OCI-LY3 (cell line): ENCODE data around the gene RPP25L.
"Not testable (repeated sequence)": the region's sequence is repeated elsewhere in the genome, so short reads cannot be mapped to it uniquely, and the experiment has no call there.

ENCODE experiments used
- H2AFZ ChIP-seq: fragments of 200-600, 300-600 bp; shearing (Covaris generic); 2 replicates; pipeline ENCODE4 v1.6.0; 2014; ENCODE audit warnings: antibody characterized with exemption, low read depth, low read length
- H3K27ac ChIP-seq: fragments of 200-600, 300-600 bp; sonication (generic); 2 replicates; pipeline ENCODE4 v1.5.1; 2014; ENCODE audit warnings: mild to moderate bottlenecking, low read length, moderate library complexity, mixed read lengths
- H3K27me3 ChIP-seq: fragments of 200-600, 300-600 bp; sonication (generic); 2 replicates; pipeline ENCODE4 v1.6.1; 2014; ENCODE audit warnings: low read depth, low read length, mixed read lengths
- H3K36me3 ChIP-seq: fragments of 200-600, 300-600 bp; sonication (generic); replicated peaks from 2 replicates; pipeline ENCODE3; 2014; ENCODE audit warnings: low read depth, low read length, mixed read lengths
- H3K4me1 ChIP-seq: fragments of 300-600, 200-600 bp; sonication (generic); 2 replicates; pipeline ENCODE4 v1.6.1; 2014; ENCODE audit warnings: low read length, mixed read lengths
- H3K4me2 ChIP-seq: fragments of 200-600, 300-600 bp; sonication (generic); 2 replicates; pipeline ENCODE4 v1.6.1; 2014; ENCODE audit warnings: low read length, mixed read lengths
- H3K4me3 ChIP-seq: fragments of 300-600, 200-600 bp; sonication (generic); 2 replicates; pipeline ENCODE4 v1.5.1; 2014; ENCODE audit warnings: antibody characterized with exemption, mild to moderate bottlenecking, low read length, moderate library complexity
- H3K79me2 ChIP-seq: fragments of 300-600, 200-600 bp; shearing (Covaris generic); 2 replicates; pipeline ENCODE4 v1.6.1; 2014; ENCODE audit warnings: mild to moderate bottlenecking, low read length, mixed read lengths
- H3K9ac ChIP-seq: fragments of 300-600, 200-600 bp; shearing (Covaris generic); 2 replicates; pipeline ENCODE4 v1.6.0; 2014; ENCODE audit warnings: mild to moderate bottlenecking, low read length, moderate library complexity
- H3K9me3 ChIP-seq: fragments of 200-600, 300-600 bp; shearing (Covaris generic); 2 replicates; pipeline ENCODE4 v1.6.1; 2014; ENCODE audit warnings: low read length, mixed read lengths; ENCODE audit not compliant: insufficient read depth
- H4K20me1 ChIP-seq: fragments of 200-600, 300-600 bp; sonication (generic); 2 replicates; pipeline ENCODE4 v1.6.1; 2016; ENCODE audit warnings: low read length, mixed read lengths; ENCODE audit not compliant: insufficient read depth
- CTCF ChIP-seq: fragments of 200-600, 300-600 bp; sonication (generic); IDR thresholded peaks from 2 replicates; pipeline ENCODE4 v1.5.1; 2014; ENCODE audit warnings: antibody characterized with exemption, low read length, low read depth
- EZH2phosphoT487 ChIP-seq: fragments of 200-600 bp; shearing (Covaris generic); IDR thresholded peaks from 2 replicates; pipeline ENCODE4 v1.6.1; 2018; ENCODE audit warnings: antibody characterized with exemption, mixed run types, low read depth

The RPP25L gene

DNA sequence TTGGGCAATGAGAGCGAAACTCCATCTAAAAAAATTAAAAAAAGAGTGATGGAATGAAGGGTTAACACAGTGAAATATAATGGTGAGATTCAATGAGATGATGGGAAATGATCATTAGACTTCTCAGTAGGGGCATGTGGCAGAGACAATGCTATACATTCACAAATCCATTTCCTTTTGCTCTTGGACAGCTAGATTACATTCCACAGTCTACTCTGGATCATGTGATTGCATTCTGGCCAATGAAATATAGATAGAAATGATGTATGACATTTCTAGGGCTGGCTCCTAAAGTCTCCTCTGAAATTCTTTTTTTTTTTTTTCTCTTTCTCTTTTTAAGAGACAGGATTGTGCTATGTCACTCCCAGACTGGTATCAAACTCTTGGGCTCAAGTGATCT is 30.8 kb upstream of the RPP25L start:
- Histone ChIP-seq H3K27ac (no peak overlapping the region), H3K27me3 (no peaks in the 10 kb centered on the region), H4K20me1 (peaks cover 1% of the 10 kb centered on the region; the same call in 1 of the 2 replicates), H3K36me3 (peaks cover under 1% of the 10 kb centered on the region), H3K4me1 (peaks cover 18% of the 10 kb centered on the region), H3K4me3 (no peak overlapping the region), H3K9me3 (no peaks in the 10 kb centered on the region), H3K4me2 (no peak overlapping the region), H3K9ac (no peak overlapping the region), H3K79me2 (peaks cover 10% of the 10 kb centered on the region), H2AFZ (no peak overlapping the region)
- TF ChIP-seq EZH2phosphoT487: no peak
- no peak for TF ChIP-seq CTCF

DNA sequence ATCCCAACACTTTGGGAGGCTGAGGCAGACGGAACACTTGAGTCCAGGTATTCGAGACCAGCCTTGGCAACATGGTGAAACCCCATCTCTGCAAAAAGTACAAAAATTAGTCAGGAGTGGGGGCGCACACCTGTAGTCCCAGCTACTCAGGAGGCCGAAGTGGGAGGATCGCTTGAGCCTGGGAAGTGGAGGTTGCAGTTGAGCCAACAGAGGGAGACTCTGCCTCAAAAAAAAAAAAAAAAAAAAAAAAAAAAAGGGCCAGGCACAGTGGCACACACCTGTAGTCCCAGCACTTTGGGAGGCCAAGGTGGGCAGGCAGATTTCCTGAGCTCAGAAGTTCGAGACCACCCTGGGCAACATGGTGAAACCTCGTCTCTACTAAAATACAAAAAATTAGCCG is 27.4 kb upstream of the RPP25L start:
- peaks cover 13% of the 10 kb centered on the region for H3K36me3 ChIP-seq
- H3K27me3 ChIP-seq, H2AFZ ChIP-seq, H3K9me3 ChIP-seq, H3K9ac ChIP-seq, H3K4me2 ChIP-seq, H3K4me3 ChIP-seq, H4K20me1 ChIP-seq, H3K27ac ChIP-seq: not testable (repeated sequence)
- H3K4me1 ChIP-seq: peaks cover 12% of the 10 kb centered on the region
- H3K79me2 ChIP-seq: peaks cover 28% of the 10 kb centered on the region

DNA sequence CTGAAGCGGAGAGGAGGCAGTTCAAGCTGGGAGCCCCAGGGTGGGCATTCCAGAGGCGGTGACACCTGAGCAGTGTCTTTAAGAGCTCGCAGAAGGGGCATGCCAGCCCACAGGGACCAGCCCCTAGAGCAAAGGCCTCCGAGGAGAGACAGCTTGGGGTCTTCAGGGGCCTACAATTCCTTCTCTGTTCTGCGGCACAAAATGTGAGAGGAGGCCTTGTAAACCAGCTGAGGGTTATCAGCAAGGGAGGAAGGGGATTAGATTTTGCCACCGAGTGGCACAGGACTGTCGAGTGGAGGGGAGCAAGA is 26.2 kb upstream of the RPP25L start:
- H2AFZ ChIP-seq: peak overlapping the region; percentile 66
- H3K9ac ChIP-seq: peak overlapping the region; percentile 83
- H4K20me1 ChIP-seq: no peaks in the 10 kb centered on the region

GRCh38 chr9:34637356-34638137 is 25.6 kb upstream of the RPP25L start, which contains the start of gene SIGMAR1:
Gene SIGMAR1, minus strand, starts transcription at chr9:34637787. Its CDS starts 90 bp downstream, at chr9:34637697.
- H3K27ac ChIP-seq: peak within 1 kb of the TSS; percentile 42
- TF ChIP-seq EZH2phosphoT487 (no peak), CTCF (no peak)
- H3K36me3 ChIP-seq: peaks cover 13% of the 10 kb centered on the region
- H3K4me3 ChIP-seq: peak within 1 kb of the TSS; percentile 82
- H2AFZ ChIP-seq: peak within 1 kb of the TSS; percentile 66
- peak within 1 kb of the TSS; percentile 94 for H3K4me2 ChIP-seq
- H3K79me2 ChIP-seq: peaks cover 28% of the 10 kb centered on the region
- H3K4me1 ChIP-seq: peaks cover 12% of the 10 kb centered on the region
- H3K27me3 ChIP-seq: no peaks in the 10 kb centered on the region
- H4K20me1 ChIP-seq: no peaks in the 10 kb centered on the region
- no peaks in the 10 kb centered on the region for H3K9me3 ChIP-seq
- peak within 1 kb of the TSS; percentile 83 for H3K9ac ChIP-seq

More for the DNA sequence above, 26.2 kb upstream of the RPP25L start:
- H3K4me1 ChIP-seq: peaks cover 12% of the 10 kb centered on the region
- TF ChIP-seq CTCF: no peak
- H3K27ac ChIP-seq: peak overlapping the region; percentile 12; the same call in 1 of the 2 replicates
- H3K9me3 ChIP-seq: no peaks in the 10 kb centered on the region
- H3K4me2 ChIP-seq: peak overlapping the region; percentile 94
- peak overlapping the region; percentile 82 for H3K4me3 ChIP-seq
- H3K27me3 ChIP-seq: no peaks in the 10 kb centered on the region
- peaks cover 13% of the 10 kb centered on the region for H3K36me3 ChIP-seq
- H3K79me2 ChIP-seq: peaks cover 28% of the 10 kb centered on the region
